Kidney glomerular epithelial cell (primary cell): Measurements from ENCODE around the gene GTF2IRD2.
A peak's percentile ranks its signal among the peaks of the same experiment; 100 is the strongest.
"Not testable (repeated sequence)": the region's sequence is repeated elsewhere in the genome, so short reads cannot be mapped to it uniquely, and the experiment has no call there.

ENCODE experiments used
- DNase-seq: peaks from one replicate; lab custom pipeline; 2025; lab: John Stamatoyannopoulos, UW

The GTF2IRD2 gene

DNA sequence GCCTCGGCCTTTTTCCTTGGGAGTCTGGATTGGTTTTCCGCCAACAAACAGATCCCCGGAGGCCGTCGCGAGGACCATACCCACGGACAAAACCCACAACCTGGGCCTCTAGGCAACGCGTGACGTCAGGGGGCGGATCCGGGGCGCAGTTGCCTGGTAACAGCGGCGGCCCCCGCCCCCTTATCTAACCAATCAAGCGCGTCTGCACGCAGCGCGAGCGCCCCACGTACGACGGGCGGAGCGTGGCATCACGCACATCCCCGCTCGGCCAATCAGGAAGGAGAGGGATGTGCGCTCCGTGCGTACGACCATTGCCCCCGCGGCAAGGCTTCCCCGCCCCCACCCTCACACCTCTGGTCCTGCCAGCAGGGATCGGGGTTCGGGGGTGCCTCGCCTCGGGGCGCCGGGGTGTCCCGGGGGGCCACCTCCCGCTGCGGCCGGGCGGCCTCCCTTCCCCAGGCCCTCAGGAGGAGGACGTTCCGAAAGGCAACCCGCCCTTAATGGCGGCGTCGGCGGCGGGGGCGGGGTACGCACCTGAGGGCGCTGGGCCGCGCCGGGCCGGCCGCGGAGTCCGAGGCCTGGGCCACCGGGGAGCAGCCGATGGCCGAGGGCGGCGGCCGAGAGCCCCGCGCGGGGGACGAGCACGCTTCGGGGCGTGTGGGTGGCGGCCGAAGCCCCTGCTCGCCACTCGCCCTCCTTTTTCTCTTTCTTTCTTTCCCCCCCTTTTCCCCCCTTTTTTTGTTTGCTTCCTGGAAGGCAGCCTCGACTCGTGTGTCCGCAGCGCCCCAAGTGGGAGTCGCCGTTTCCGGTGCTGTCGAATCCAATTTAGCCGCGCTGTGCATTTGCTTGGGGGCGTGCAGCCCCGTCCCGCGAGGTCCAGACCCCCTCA is at the start of gene GTF2IRD2:
TSS of gene GTF2IRD2 (minus strand) at position 773 of the 889 bp plus-strand sequence. CDS start 15,227 bp downstream, outside the sequence.
- not testable (repeated sequence) for DNase-seq

DNA sequence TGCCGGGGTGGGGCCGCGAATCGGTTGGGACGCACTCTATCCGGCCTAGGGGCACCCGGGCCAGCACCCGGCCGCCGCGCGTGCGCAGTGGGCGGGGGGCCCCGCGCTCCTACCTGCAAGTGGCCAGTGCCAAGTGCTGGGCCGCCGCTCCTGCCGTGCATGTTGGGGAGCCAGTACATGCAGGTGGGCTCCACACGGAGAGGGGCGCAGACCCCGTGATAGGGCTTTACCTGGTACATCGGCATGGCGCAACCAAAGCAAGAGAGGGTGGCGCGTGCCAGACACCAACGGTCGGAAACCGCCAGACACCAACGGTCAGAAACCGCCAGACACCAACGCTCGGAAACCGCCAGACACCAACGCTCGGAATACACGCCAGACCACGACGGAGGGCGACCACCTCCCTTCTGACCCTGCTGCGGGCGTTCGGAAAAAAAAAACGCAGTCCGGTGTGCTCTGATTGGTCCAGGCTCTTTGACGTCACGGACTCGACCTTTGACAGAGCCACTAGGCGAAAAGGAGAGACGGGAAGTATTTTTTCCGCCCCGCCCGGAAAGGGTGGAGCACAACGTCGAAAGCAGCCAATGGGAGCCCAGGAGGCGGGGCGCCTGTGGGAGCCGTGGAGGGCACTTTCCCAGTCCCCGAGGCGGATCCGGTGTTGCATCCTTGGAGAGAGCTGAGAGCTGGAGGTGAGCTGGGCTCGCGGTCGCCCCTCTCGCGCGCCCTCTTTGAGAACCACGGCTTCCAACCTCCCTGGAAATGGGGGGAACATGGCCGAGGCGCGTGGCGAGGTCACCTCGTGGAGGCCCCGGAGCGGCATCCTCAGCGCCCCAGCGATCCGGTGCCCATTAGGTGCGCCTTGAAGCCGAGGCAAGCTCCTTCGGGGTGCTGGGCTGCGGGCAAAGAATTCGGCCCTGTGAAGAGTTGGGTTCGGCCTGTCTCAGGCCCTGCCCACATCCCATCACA is 39.0 kb upstream of the GTF2IRD2 start:
- DNase-seq: peak; percentile 14

DNA sequence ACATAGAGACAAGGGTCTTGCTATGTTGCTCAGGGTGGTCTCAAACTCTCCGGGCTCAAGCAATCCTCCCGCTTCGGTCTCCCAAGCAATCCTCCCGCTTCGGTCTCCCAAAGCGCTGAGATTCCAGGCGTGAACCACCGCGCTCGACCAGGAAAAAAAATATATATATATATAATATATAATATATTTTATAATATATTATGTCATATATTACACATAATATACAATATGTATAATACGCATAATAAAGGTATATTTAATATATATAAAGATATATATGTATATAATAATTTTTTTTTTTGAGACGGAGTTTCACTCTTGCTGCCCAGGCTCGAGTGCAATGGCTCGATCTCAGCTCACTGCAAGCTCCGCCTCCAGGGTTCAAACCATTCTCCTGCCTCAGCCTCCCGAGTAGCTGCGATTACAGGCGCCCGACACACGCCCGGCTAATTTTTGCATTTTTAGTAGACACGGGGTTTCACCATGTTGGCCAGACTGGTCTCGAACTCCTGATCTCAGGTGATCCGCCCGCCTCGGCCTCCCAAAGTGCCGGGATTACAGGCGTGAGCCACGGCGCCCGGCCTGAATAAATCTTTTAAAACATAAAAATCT is 38.2 kb upstream of the GTF2IRD2 start:
- DNase-seq: not testable (repeated sequence)

- not testable (repeated sequence) for DNase-seq
Measured at GRCh38 chr7:74885295-74885694, 33.9 kb upstream of the GTF2IRD2 start.

- not testable (repeated sequence) for DNase-seq
Measured at GRCh38 chr7:74882110-74882509, 30.7 kb upstream of the GTF2IRD2 start.

DNA sequence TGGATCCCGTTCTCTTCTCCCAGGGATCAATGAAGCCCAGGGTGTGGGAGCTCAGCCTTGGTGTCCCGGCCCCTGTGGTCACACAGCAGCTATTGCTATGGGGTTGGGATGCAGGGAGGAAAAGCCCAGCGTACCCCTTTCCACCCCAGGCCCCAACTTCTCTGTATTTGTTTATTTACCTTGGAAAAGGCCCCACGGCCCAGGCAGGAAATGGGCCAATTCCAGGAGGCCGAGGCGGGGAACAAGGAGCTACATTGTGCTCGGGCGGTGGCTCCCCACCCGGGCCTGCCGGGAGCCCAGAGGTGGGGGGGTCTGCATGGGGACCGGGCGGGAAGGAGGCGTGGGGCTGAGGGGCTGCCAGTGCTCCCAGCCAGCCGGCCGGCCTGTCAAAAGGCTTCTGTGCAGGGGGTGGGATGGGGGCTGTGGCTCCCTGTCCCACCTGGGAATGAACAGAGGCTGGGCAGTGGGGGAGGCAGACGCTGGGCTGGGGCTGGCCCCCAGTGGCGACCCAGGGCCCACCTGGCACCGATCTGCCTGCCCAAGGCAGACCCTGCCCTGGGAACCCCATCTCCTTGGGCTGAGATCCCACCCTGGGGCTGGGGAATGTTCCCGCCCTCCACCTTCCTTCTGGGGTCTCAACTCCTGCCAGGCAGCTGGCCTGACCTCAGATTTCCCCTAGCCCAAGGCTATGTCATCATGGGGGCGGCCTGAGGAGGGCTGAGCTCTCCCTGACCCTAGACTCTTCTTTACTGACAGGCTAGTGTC is 23.5 kb upstream of the GTF2IRD2 start:
- not testable (repeated sequence) for DNase-seq

DNA sequence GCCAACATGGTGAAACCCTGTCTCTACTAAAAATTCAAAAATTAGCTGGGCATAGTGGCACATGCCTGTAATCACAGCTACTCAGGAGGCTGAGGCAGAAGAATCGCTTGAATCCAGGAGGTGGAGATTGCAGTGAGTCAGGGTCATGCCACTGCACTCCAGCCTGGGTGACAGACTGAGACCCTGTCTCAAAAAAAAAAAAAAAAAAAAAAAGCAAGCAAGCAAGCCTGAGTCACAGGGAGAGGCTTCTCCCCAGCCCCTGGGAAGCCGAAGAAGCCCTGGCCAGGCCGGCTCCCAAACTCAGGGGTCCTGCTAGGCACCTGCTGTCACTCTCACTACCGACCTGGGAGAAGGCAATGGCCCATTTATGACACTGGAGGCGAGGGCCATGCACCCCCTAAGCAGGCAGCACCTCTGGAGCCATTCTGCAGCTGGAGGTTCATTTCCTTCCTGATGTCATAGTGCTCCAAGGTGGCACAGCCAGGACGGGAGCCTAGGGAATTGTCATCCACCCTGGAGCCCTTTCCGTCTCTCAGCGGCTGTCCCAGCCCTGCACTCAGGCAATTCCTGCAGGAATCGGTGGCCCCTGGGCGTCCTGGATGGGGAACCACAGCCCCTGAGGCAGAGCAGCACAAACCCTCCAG is 22.8 kb upstream of the GTF2IRD2 start:
- DNase-seq: not testable (repeated sequence)

DNA sequence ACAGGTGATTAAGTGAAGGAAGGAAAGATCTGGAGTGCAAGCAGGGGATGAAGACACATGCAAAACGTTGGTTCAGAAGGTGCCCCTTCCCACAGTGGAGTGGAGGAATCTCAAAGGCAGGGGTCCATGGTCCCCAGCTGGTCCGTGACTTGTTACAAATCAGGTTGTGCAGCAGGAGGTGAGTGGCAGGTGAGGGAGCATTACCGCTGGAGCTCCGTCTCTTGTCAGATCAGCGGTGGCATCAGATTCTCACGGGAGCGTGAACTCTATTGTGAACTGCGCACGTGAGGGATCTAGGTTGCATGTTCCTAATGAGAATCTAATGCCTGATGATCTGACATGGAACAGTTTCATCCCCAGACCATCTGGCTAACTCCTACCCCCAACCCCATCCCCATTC is 21.1 kb upstream of the GTF2IRD2 start:
- DNase-seq: not testable (repeated sequence)

DNA sequence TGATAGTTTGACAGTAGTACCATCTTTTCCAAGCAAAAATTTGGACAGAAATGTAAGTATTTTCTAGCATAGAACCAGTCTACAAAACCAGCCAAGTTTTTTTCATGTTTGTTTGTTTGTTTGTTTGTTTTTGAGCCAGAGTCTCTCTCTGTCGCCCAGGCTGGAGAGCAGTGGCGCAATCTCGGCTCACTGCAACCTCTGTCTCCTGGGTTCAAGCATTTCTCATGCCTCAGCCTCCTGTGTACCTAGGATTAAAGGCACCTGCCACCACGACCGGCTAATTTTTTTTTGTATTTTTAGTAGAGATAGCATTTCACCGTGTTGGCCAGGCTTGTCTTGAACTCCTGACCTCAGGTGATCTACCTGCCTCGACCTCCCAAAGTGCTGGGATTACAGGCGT is 14.4 kb upstream of the GTF2IRD2 start:
- DNase-seq: not testable (repeated sequence)

DNA sequence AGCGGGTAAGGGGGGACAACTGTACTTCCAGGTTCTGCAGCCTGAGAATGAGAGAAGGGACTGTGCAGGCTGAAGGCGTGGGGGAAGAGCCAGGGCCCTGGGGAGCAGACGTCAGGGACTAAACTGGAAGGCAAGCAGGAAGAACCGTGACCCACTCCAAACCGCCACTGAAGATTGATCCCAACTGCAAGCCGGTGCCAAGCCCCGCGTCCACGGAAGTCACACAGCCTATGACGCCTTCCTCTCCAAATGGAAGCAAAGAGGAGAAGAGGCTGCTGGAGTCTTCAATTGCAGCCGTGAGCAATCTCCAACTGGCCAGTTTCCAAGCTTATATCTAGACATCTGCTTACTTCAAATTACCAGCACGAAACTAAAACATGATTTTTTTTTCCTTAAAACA is 1.6 kb downstream of the GTF2IRD2 start:
- not testable (repeated sequence) for DNase-seq

- DNase-seq: not testable (repeated sequence)
Measured at GRCh38 chr7:74830411-74830810, 21.0 kb downstream of the GTF2IRD2 start.

DNA sequence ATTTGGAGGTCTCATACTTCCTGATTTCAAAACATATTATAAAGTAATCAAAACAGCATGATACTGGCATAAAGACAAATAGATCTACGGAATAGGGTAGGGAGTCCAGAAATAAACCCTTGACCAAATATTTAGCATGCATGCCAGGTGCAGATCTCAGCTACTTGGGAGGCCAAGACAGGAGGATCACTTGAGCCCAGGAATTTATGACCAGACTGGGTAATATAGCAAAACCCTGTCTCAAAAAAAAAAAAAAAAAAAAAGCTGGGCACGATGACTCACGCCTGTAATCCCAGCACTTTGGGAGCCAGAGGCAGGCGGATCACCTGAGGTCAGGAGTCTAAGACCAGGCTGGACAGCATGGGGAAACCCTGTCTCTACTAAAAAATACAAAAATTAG is 21.4 kb downstream of the GTF2IRD2 start:
- not testable (repeated sequence) for DNase-seq

GRCh38 chr7:74821259-74821658 is 30.1 kb downstream of the GTF2IRD2 start:
- not testable (repeated sequence) for DNase-seq

GRCh38 chr7:74820146-74820805 is 31.1 kb downstream of the GTF2IRD2 start:
- not testable (repeated sequence) for DNase-seq

DNA sequence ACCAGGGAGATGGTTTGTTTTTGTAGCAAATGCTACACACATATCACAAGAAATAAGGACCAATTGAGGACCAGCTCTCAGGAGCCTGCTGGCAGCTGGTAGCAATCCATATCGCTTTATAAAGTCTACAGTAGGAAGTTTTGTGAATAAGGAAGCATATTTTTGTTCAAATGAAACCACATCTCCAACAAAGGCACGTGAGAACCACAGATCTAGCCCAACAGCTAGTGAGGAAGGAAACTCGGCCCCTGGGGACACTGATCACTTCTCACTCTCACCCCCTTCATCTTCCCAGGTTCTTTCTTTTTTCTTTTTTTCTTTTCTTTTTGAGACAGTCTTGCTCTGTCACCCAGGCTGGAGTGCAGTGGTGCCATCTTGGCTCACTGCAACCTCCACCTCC is 35.5 kb downstream of the GTF2IRD2 start:
- not testable (repeated sequence) for DNase-seq

DNA sequence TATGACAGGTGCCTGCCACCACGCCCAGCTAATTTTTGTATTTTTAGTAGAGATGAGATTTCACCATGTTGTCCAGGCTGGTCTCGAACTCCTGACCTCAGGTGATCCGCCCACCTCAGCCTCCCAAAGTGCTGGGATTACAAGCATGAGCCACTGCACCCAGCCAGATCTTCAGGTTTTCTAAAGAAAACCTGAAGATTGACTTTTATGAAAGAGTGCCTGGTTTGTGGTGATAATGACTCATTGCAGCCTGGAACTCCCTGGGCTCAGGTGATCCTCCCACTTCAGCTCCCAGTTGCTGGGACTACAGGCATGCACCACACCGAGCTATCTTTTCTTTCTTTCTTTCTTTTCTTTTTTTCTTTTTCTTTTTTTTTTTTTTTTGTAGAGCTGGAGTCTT is 52.8 kb downstream of the GTF2IRD2 start:
- DNase-seq: peak; percentile 43

DNA sequence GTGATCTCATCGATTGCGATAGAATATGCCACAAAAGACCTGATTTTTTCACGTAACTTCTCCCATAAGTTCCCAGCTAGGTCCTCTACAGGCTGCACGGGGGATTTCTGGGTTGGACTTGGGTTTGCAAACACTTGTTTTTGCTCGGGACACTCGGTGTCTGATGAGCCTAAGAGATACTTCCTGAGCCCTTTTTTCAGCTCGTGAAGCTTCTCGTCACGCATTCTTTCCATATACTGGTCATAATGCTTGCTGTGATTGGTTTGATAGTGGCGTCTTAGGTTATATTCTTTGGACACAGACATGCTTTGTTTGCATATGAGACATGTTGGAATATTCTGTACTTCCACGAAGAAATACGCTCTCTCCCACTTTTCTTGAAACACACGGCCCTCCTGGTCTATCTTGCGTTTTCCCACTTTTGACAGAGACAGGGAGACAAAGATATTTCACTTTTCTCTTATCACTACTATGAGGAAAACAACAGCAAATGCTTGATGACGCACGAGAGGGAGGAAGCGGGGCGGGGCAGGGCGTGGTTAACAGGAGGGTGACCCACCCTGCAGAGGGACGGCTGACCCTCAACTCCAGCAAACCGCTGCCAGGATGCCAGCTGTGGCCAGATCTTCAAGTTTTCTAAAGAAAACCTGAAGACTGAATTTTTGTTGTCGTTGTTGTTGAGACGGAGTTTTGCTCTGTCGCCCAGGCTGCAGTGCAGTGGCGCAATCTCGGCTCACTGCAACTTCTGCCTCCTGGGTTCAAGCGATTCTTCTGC is 53.4 kb downstream of the GTF2IRD2 start:
- not testable (repeated sequence) for DNase-seq

DNA sequence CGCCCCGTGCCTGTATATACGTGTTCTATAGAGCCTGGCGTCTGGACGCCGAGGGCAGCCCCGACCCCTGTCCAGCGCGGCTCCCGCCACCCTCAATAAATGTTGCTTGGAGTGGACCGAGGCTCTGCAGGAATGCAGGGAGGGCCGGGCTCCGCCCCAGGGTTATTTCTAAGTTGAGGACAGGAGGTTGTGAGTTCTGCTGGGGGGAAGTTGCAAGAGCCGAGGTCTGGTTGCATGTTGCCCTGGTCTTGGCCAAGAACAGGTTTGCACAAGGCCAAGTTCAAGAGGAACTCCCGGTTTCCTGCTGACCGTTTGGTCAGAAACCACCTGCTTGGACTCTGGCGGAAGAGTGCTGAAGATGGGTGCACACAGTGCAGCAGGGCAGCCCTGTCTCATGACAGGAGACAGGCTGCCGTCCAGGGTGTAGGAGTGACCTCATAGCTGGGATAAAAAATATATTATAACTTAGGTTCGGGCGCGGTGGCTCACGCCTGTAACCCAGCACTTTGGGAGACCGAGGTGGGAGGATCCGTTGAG is 62.1 kb downstream of the GTF2IRD2 start:
- not testable (repeated sequence) for DNase-seq
